Common myeloid progenitor, CD34-positive (primary cell): ENCODE results near the gene VLDLR.

Experiments used
- CTCF ChIA-PET: fragments of 350-600 bp; sonication (Branson Sonifier 250); formaldehyde crosslinking; loops from one replicate; lab custom pipeline; 2021; ENCODE audit warnings: antibody characterized with exemption; lab: Charles Lee
- POLR2A ChIA-PET: fragments of 350-600 bp; sonication (Branson Sonifier 250); formaldehyde crosslinking; loops from one replicate; lab custom pipeline; 2021; ENCODE audit warnings: antibody characterized with exemption; lab: Charles Lee
- DNase-seq, 3 donors: peaks; one replicate each; pipeline versions ENCODE4 v3.0.0 to v3.0.0-alpha.2; 2013
- H3K27ac ChIP-seq, 2 experiments: 1 replicate in 1 of 2; 2 replicates in 1 of 2; pipeline ENCODE4 v1.7.0; 2013; ENCODE audit warnings: inconsistent platforms in 2 of 2, low read length in 2 of 2, mild to moderate bottlenecking in 2 of 2, low read depth in 1 of 2, moderate library complexity in 1 of 2; ENCODE audit not compliant: severe bottlenecking in 2 of 2, insufficient read depth in 1 of 2, poor library complexity in 1 of 2
- H3K27me3 ChIP-seq, 5 experiments: replicated peaks in 2 of 5; 1 replicate in 3 of 5; 2 replicates in 2 of 5; pipeline versions ENCODE4 v1.6.1 to v1.7.0; 2013; ENCODE audit warnings: low read length in 4 of 5, mild to moderate bottlenecking in 2 of 5, moderate library complexity in 2 of 5, inconsistent platforms in 1 of 5; ENCODE audit not compliant: insufficient read depth in 5 of 5, control insufficient read depth in 4 of 5
- H3K36me3 ChIP-seq, 4 experiments: 1 replicate in 2 of 4; 2 replicates in 2 of 4; pipeline versions ENCODE4 v1.6.1 to v1.7.0; 2013; ENCODE audit warnings: low read length in 3 of 4, control low read depth in 1 of 4, mild to moderate bottlenecking in 1 of 4; ENCODE audit not compliant: control insufficient read depth in 4 of 4, insufficient read depth in 4 of 4
- H3K4me1 ChIP-seq, 4 experiments: 1 replicate in 3 of 4; 2 replicates in 1 of 4; pipeline versions ENCODE4 v1.6.1 to v1.7.1; 2013; ENCODE audit warnings: low read length in 3 of 4, mild to moderate bottlenecking in 3 of 4, control low read depth in 1 of 4, inconsistent platforms in 1 of 4, moderate library complexity in 1 of 4; ENCODE audit not compliant: control insufficient read depth in 4 of 4, insufficient read depth in 4 of 4; ENCODE audit errors: control extremely low read depth in 1 of 4
- H3K4me3 ChIP-seq, 7 experiments: 1 replicate in 4 of 7; 2 replicates in 3 of 7; pipeline versions ENCODE4 v1.5.1 to v1.7.0; 2013; ENCODE audit warnings: mild to moderate bottlenecking in 7 of 7, low read length in 6 of 7, moderate library complexity in 6 of 7, inconsistent platforms in 2 of 7, low read depth in 2 of 7, control low read depth in 1 of 7; ENCODE audit not compliant: insufficient read depth in 4 of 7, control insufficient read depth in 1 of 7; ENCODE audit errors: extremely low read depth in 1 of 7
- H3K9me3 ChIP-seq, 5 experiments: 1 replicate in 4 of 5; 2 replicates in 1 of 5; pipeline versions ENCODE4 v1.6.1 to v1.7.1; 2013; ENCODE audit warnings: low read length in 4 of 5, mild to moderate bottlenecking in 2 of 5, inconsistent platforms in 1 of 5, low read depth in 1 of 5, moderate library complexity in 1 of 5; ENCODE audit not compliant: control insufficient read depth in 4 of 5, insufficient read depth in 2 of 5; ENCODE audit errors: control extremely low read depth in 1 of 5
- WGBS: methylation state at CpG from one replicate; pipeline ENCODE4 v1.1.5; 2013; ENCODE audit not compliant: insufficient coverage; 5-methylcytosine and 5-hydroxymethylcytosine counted together

Gene VLDLR

DNA sequence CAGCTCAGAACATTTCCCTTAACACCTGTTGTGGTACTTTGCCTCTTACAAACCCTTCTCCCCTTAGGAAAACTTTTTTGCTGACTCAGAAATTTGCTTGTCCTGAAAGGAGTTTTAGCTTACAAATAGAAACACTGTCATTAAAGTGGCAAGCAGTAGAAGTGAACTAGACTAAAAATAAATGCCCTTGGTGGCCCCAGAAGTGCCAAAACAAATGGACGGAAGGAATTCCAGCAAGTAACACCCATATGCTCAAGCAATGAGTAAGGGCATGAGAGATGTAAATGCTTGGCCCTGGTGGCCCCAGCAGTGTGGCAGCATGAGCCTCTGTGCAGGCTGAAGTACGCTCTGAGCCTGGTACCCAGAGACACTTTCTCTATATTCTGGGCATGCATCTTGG, 8.6 kb downstream of the VLDLR start:
- Histone ChIP-seq H3K27ac (no peak overlapping the region), H3K9me3 (no peaks in the 10 kb centered on the region), H3K4me1 (peaks cover 0 to 2% (median 0%) of the 10 kb centered on the region in 4 experiments), H3K4me3 (no peak overlapping the region), H3K36me3 (no peaks in the 10 kb centered on the region), H3K27me3 (peaks cover 4 to 16% (median 12%) of the 10 kb centered on the region in 5 experiments)
- 100% methylated on average over 2 of the region's 2 CpGs for WGBS
- ChIA-PET CTCF (no interaction called here), POLR2A (no interaction called here)
- DNase-seq: no peak

- Histone ChIP-seq H3K4me1 (peaks cover 0 to 2% (median 0%) of the 10 kb centered on the region in 4 experiments), H3K27ac (no peak overlapping the region), H3K36me3 (no peaks in the 10 kb centered on the region), H3K9me3 (no peaks in the 10 kb centered on the region), H3K4me3 (no peak overlapping the region), H3K27me3 (peaks cover 0 to 9% (median 3%) of the 10 kb centered on the region in 5 experiments)
- ChIA-PET POLR2A (no interaction called here), CTCF (no interaction called here)
- 100% methylated on average over 1 of the region's 1 CpG for WGBS
- DNase-seq: no peak
Measured at GRCh38 chr9:2631263-2631662, 9.7 kb downstream of the VLDLR start.

GRCh38 chr9:2634153-2634552, 12.6 kb downstream of the VLDLR start:
- H3K4me1 ChIP-seq: peaks cover 0 to 2% (median 0%) of the 10 kb centered on the region in 4 experiments
- DNase-seq: peak in 2 of 3 donors; percentile 61 to 78
- WGBS: 83% methylated on average over 8 of the region's 8 CpGs
- peaks cover 0 to 4% (median 2%) of the 10 kb centered on the region in 5 experiments for H3K27me3 ChIP-seq
- POLR2A ChIA-PET: no interaction called here
- no peak overlapping the region for H3K27ac ChIP-seq
- CTCF ChIA-PET: no interaction called here
- H3K9me3 ChIP-seq: no peaks in the 10 kb centered on the region
- no peaks in the 10 kb centered on the region for H3K36me3 ChIP-seq
- no peak overlapping the region for H3K4me3 ChIP-seq

- H3K27ac ChIP-seq: no peak overlapping the region
- peaks cover 0 to 2% (median 0%) of the 10 kb centered on the region in 4 experiments for H3K4me1 ChIP-seq
- peaks cover 0 to 4% (median 2%) of the 10 kb centered on the region in 5 experiments for H3K27me3 ChIP-seq
- no peak for DNase-seq
- no peaks in the 10 kb centered on the region for H3K9me3 ChIP-seq
- no peak overlapping the region for H3K4me3 ChIP-seq
- ChIA-PET POLR2A (no interaction called here), CTCF (no interaction called here)
- no peaks in the 10 kb centered on the region for H3K36me3 ChIP-seq
- 96% methylated on average over 3 of the region's 3 CpGs for WGBS
Measured at GRCh38 chr9:2634818-2635217, 13.2 kb downstream of the VLDLR start.

DNA sequence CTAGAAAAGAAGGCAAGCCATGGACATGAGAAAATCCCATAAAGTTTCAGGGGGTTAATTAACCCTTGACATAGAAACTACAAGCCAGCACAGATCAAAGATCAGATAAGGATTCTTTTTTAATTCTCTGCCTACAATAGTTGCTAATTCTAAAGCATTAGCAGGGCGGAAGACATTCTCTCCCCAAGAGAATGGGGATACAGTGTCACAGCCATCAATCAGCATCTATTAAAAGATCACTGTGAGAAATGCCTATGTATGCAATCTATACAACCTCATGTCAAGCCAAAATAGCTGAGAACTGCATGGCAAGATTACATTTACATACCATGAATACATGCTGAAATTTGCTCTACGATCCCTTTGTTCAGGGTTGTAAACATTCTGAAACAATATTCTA, 14.3 kb downstream of the VLDLR start:
- Histone ChIP-seq H3K27me3 (peaks cover 0 to 3% (median 2%) of the 10 kb centered on the region in 5 experiments), H3K27ac (no peak overlapping the region), H3K36me3 (no peaks in the 10 kb centered on the region), H3K4me3 (no peak overlapping the region), H3K9me3 (no peaks in the 10 kb centered on the region), H3K4me1 (peaks cover 0 to 2% (median 0%) of the 10 kb centered on the region in 4 experiments)
- CTCF ChIA-PET: no interaction called here
- WGBS: 100% methylated on average over 1 of the region's 2 CpGs
- DNase-seq: no peak
- POLR2A ChIA-PET: no interaction called here

DNA sequence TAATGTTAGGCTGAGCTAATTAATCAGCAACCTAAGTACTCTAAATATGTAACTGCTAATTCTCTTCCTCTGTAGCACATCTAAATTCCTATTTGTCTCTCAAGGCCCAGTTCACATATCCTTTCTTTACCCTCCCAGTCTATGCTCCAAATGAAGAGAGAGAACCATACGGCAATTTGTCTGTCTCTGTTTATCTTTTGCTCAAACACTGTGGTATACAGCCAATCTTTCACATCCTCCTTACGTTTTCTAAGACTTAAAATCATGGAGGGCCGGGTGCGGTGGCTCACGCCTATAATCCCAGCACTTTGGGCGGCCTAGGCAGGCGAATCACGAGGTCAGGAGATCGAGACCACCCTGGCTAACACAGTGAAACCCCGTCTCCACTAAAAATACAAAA, 15.8 kb downstream of the VLDLR start:
- Histone ChIP-seq H3K4me1 (peaks cover 0 to 2% (median 0%) of the 10 kb centered on the region in 4 experiments), H3K27me3 (peaks cover 0 to 3% (median 2%) of the 10 kb centered on the region in 5 experiments), H3K27ac (no peak overlapping the region), H3K9me3 (no peaks in the 10 kb centered on the region), H3K4me3 (no peak overlapping the region), H3K36me3 (no peaks in the 10 kb centered on the region)
- no peak for DNase-seq
- ChIA-PET CTCF (no interaction called here), POLR2A (no interaction called here)
- 100% methylated on average over 5 of the region's 10 CpGs for WGBS

DNA sequence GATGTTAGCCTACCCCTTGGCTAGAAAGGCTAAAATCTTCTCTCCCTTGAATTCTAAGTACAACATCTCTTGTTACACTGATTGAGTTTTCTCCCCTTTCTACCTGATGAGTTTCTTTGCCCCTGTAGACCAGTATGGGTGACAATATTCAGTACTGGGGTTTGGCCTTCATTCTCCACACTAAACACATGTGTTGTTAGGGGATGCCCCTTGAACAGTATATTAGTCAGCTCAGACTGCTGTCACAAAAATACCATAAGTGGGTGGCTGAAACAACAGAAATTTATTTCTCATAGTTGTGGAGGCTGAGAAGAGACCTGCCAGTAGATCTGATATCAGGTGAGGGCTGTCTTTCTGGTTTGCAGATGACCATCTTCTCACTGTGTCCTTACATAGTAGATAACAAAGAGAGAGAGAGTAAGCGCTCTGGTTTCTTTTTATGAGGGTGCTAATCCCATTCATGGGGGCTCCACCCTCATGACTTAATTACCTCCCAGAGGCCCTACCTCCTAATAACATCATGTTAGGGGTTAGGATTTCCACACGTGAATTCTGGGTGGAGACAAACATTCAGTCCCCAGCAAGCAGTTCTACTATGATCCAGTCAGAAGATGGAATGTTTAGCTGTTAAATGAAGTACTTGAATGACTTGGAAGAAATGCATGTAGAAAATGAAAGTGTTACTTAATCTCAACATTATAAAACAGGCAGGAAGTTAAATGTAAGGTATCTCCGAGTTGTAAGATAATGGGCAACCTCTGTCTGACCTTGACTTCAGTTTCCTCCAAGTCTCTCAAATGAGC, 17.5 kb downstream of the VLDLR start:
- H3K36me3 ChIP-seq: peaks cover 0 to 3% (median 0%) of the 10 kb centered on the region in 4 experiments
- ChIA-PET CTCF (interaction anchor here (0.7 kb wide), 1 partner anchor 8 kb away, joined by 3 read pairs; no protein-coding TSS in a partner anchor), POLR2A (no interaction called here)
- H3K27ac ChIP-seq: no peak overlapping the region
- no peak overlapping the region for H3K4me3 ChIP-seq
- H3K4me1 ChIP-seq: no peaks in the 10 kb centered on the region
- H3K9me3 ChIP-seq: no peaks in the 10 kb centered on the region
- no CpG with 5 or more reads among the region's 3 CpGs for WGBS
- DNase-seq: no peak
- peaks cover 0 to 3% (median 0%) of the 10 kb centered on the region in 5 experiments for H3K27me3 ChIP-seq
